ENCODE results near the gene HIPK1.

- no peak for TF ChIP-seq E2F8 (IDR thresholded peaks at IDR 0.05; ENCODE audit: low read depth, partially characterized antibody)
- TF ChIP-seq FOS (IDR thresholded peaks at IDR 0.05; ENCODE audit: borderline replicate concordance, extremely low read depth, insufficient read length): no peak
- TF ChIP-seq CTCF (IDR thresholded peaks at IDR 0.05 in 2 of 3, conservative IDR thresholded peaks at IDR 0.05 in 1 of 3; ENCODE audit: control insufficient read depth in 2 of 3, extremely low read depth in 1 of 3, insufficient read depth in 1 of 3, low read depth in 3 of 3, low read length in 3 of 3): no peak
- no peak for TF ChIP-seq JUND (IDR thresholded peaks at IDR 0.05; ENCODE audit: low read depth, low read length)
- no peak for TF ChIP-seq POLR2AphosphoS5 (IDR thresholded peaks at IDR 0.05; ENCODE audit: low read length)
- no peak for TF ChIP-seq POLR2A (IDR thresholded peaks at IDR 0.05; ENCODE audit: low read depth, low read length)
- TF ChIP-seq, protein P1, sequence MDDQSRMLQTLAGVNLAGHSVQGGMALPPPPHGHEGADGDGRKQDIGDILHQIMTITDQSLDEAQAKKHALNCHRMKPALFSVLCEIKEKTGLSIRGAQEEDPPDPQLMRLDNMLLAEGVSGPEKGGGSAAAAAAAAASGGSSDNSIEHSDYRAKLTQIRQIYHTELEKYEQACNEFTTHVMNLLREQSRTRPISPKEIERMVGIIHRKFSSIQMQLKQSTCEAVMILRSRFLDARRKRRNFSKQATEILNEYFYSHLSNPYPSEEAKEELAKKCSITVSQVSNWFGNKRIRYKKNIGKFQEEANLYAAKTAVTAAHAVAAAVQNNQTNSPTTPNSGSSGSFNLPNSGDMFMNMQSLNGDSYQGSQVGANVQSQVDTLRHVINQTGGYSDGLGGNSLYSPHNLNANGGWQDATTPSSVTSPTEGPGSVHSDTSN (IDR thresholded peaks at IDR 0.05; ENCODE audit: insufficient replicate concordance, low read depth, low read length): no peak
- no peak for TF ChIP-seq HCFC1 (IDR thresholded peaks at IDR 0.05; ENCODE audit: low read length)
- no peak for TF ChIP-seq GABPA (IDR thresholded peaks at IDR 0.05; ENCODE audit: low read depth)
Measured at GRCh38 chr1:113991467-113991997, 62.4 kb downstream of the HIPK1 start.

Data from GM12878 (cell line).